Activated CD8-positive, alpha-beta memory T cell treated with anti-CD3 and anti-CD28 coated beads, Interleukin-2, amount 50 U/mL, for 24 hours (primary cell): ENCODE results near the gene RFXAP.

Source experiments
- DNase-seq: peaks from one replicate; pipeline ENCODE4 v3.0.0-alpha.2; 2020; ENCODE audit errors: extremely low read depth

RFXAP gene

GRCh38 chr13:36817996-36818803 is 822 bp upstream of the RFXAP start:
- DNase-seq, result no peak

GRCh38 chr13:36819739-36820090 is 693 bp downstream of the RFXAP start:
- no peak for DNase-seq

GRCh38 chr13:36820222-36820621 is 1.2 kb downstream of the RFXAP start:
- DNase-seq, result no peak

GRCh38 chr13:36822785-36823184 is 3.8 kb downstream of the RFXAP start:
- no peak for DNase-seq

- DNase-seq, result no peak
Measured at GRCh38 chr13:36829753-36830152, 10.7 kb downstream of the RFXAP start.

- no peak for DNase-seq
Measured at GRCh38 chr13:36831291-36831690, 12.3 kb downstream of the RFXAP start.

GRCh38 chr13:36834299-36834698 is 15.3 kb downstream of the RFXAP start:
- DNase-seq, result no peak

- no peak for DNase-seq
Measured at GRCh38 chr13:36837354-36838092, 18.5 kb downstream of the RFXAP start.

- DNase-seq, result no peak
Measured at GRCh38 chr13:36839281-36839680, 20.3 kb downstream of the RFXAP start.

GRCh38 chr13:36839981-36840380 is 21.0 kb downstream of the RFXAP start:
- DNase-seq, result no peak

- DNase-seq, result no peak
Measured at GRCh38 chr13:36840718-36841250, 21.8 kb downstream of the RFXAP start.

- no peak for DNase-seq
Measured at GRCh38 chr13:36841391-36841790, 22.4 kb downstream of the RFXAP start.

- no peak for DNase-seq
Measured at GRCh38 chr13:36847606-36848005, 28.6 kb downstream of the RFXAP start.

GRCh38 chr13:36848199-36848982 is 29.4 kb downstream of the RFXAP start:
- DNase-seq, result no peak

GRCh38 chr13:36850790-36851438 is 31.9 kb downstream of the RFXAP start:
- no peak for DNase-seq

- no peak for DNase-seq
Measured at GRCh38 chr13:36857253-36857652, 38.2 kb downstream of the RFXAP start.

- no peak for DNase-seq
Measured at GRCh38 chr13:36858290-36858689, 39.3 kb downstream of the RFXAP start.

GRCh38 chr13:36859259-36859658 is 40.2 kb downstream of the RFXAP start:
- no peak for DNase-seq

GRCh38 chr13:36862002-36862685 is 43.1 kb downstream of the RFXAP start:
- no peak for DNase-seq

- no peak for DNase-seq
Measured at GRCh38 chr13:36862722-36863121, 43.7 kb downstream of the RFXAP start.

GRCh38 chr13:36865265-36865664 is 46.2 kb downstream of the RFXAP start:
- no peak for DNase-seq
